Keratinocyte (primary cell): ENCODE measurements around the gene ZNF236. TPM values are rescaled to one million over a fixed set of nuclear protein-coding genes. Genes with fewer than 3 reads are reported as not detected.

Experiments used
- DNase-seq: peaks from one replicate; pipeline ENCODE4 v3.0.0-alpha.2; 2011; ENCODE audit warnings: low read depth, missing footprints, low spot score
- FAIRE-seq: peaks from 2 replicates; lab custom pipeline; 2011; peaks lifted over from hg19 to GRCh38; lab: Jason Lieb, UNC
- H2AFZ ChIP-seq: 2 replicates; pipeline ENCODE4 v1.6.0; 2012; ENCODE audit warnings: low read length, control low read depth, inconsistent platforms; ENCODE audit not compliant: control insufficient read depth
- H3K27ac ChIP-seq: 2 replicates; pipeline ENCODE4 v1.5.1; 2011; ENCODE audit warnings: low read length; ENCODE audit not compliant: control insufficient read depth, insufficient read depth
- H3K27me3 ChIP-seq: 3 replicates; pipeline ENCODE4 v1.6.0; 2011; ENCODE audit warnings: low read length; ENCODE audit not compliant: control insufficient read depth, insufficient read depth; ENCODE audit errors: extremely low read depth
- H3K36me3 ChIP-seq, 2 experiments: 2 replicates in 1 of 2; 3 replicates in 1 of 2; pipeline ENCODE4 v1.5.1; 2011; ENCODE audit warnings: low read length in 2 of 2, mild to moderate bottlenecking in 1 of 2; ENCODE audit not compliant: control insufficient read depth in 2 of 2, insufficient read depth in 2 of 2; ENCODE audit errors: extremely low read depth in 1 of 2
- H3K4me1 ChIP-seq: 3 replicates; pipeline ENCODE4 v1.5.1; 2011; ENCODE audit warnings: low read length; ENCODE audit not compliant: control insufficient read depth, insufficient read depth; ENCODE audit errors: extremely low read depth
- H3K4me2 ChIP-seq: 3 replicates; pipeline ENCODE4 v1.6.0; 2011; ENCODE audit warnings: low read depth, low read length; ENCODE audit not compliant: control insufficient read depth, insufficient read depth; ENCODE audit errors: extremely low read depth
- H3K4me3 ChIP-seq, 3 experiments: fragments of 200-600 bp in 1 of 3; sonication (generic) in 1 of 3; 2 replicates in 2 of 3; 3 replicates in 1 of 3; pipeline ENCODE4 v1.5.1; 2011 to 2016; ENCODE audit warnings: low read length in 3 of 3, mild to moderate bottlenecking in 3 of 3, control low read depth in 2 of 3, inconsistent platforms in 1 of 3, low read depth in 1 of 3, mixed read lengths in 1 of 3, mixed run types in 1 of 3, moderate library complexity in 1 of 3; ENCODE audit not compliant: control insufficient read depth in 2 of 3, insufficient read depth in 2 of 3; ENCODE audit errors: extremely low read depth in 1 of 3
- H3K79me2 ChIP-seq: 2 replicates; pipeline ENCODE4 v1.6.0; 2012; ENCODE audit warnings: low read length; ENCODE audit not compliant: control insufficient read depth, insufficient read depth
- H3K9ac ChIP-seq: 3 replicates; pipeline ENCODE4 v1.6.0; 2011; ENCODE audit warnings: low read length; ENCODE audit not compliant: control insufficient read depth, insufficient read depth; ENCODE audit errors: extremely low read depth
- H3K9me1 ChIP-seq: 3 replicates; pipeline ENCODE4 v1.6.0; 2011; ENCODE audit warnings: low read length; ENCODE audit not compliant: control insufficient read depth, insufficient read depth; ENCODE audit errors: extremely low read depth
- H3K9me3 ChIP-seq: 2 replicates; pipeline ENCODE4 v1.5.1; 2012; ENCODE audit warnings: low read depth, low read length; ENCODE audit not compliant: control insufficient read depth
- H4K20me1 ChIP-seq: 3 replicates; pipeline ENCODE4 v1.6.0; 2011; ENCODE audit warnings: low read length; ENCODE audit not compliant: control insufficient read depth, insufficient read depth; ENCODE audit errors: extremely low read depth
- CTCF ChIP-seq, 3 experiments: IDR thresholded peaks in 1 of 3; conservative IDR thresholded peaks in 1 of 3; optimal IDR thresholded peaks in 1 of 3; 2 replicates in 2 of 3; 3 replicates in 1 of 3; pipeline versions ENCODE3 to v1.5.1; 2011; ENCODE audit warnings: low read length in 3 of 3, mild to moderate bottlenecking in 3 of 3, moderate library complexity in 2 of 3, control low read depth in 1 of 3, inconsistent platforms in 1 of 3; ENCODE audit not compliant: insufficient read depth in 2 of 3; ENCODE audit errors: extremely low read depth in 1 of 3
- EZH2 ChIP-seq: IDR thresholded peaks from one replicate; pipeline ENCODE4 v1.6.1; 2012; ENCODE audit warnings: inconsistent platforms, mild to moderate bottlenecking, low read length, moderate library complexity
- dilution Hi-C: fragments of 300-500 bp; cut with MboI; formaldehyde crosslinking; loops from one replicate; pipeline ENCODE4 v1.7.0; 2020; ENCODE audit warnings: low sequenced_read_pairs; ENCODE audit not compliant: extremely low pct_ligation_motif_present
- polyA plus RNA-seq, 5 experiments: library from polyadenylated mRNA; depleted of rRNA in 3 of 5; stranded (reverse) in 3 of 5; stranded (forward) in 1 of 5; unstranded in 1 of 5; fragments of >200 nt; gene quantifications; 1 replicate in 1 of 5; 2 replicates in 3 of 5; 3 replicates in 1 of 5; pipeline versions ENCODE4 v1.2.1 to v1.2.3, GENCODE V29; 2011 to 2012; ENCODE audit warnings: missing spikeins in 2 of 5, low read depth in 1 of 5, low replicate concordance in 1 of 5

ZNF236 gene
- polyA plus RNA-seq, 1 donor (not counting 4 experiments of a cell fraction or from before 2014, with no cell fraction given): 4.5 TPM

GRCh38 chr18:76938619-76939018 is 116.3 kb downstream of the ZNF236 start:
- H3K36me3 ChIP-seq: peaks cover 7 to 17% of the 10 kb centered on the region in 2 experiments
- H3K9me3 ChIP-seq: no peaks in the 10 kb centered on the region
- no peaks in the 10 kb centered on the region for H3K4me1 ChIP-seq
- H3K4me2 ChIP-seq: no peak overlapping the region
- no peaks in the 10 kb centered on the region for H3K79me2 ChIP-seq
- H3K9ac ChIP-seq: no peak overlapping the region
- TF ChIP-seq CTCF (optimal IDR thresholded peaks at IDR 0.05 in 1 of 3, IDR thresholded peaks at IDR 0.05 in 1 of 3, conservative IDR thresholded peaks at IDR 0.05 in 1 of 3; ENCODE audit: extremely low read depth in 1 of 3, insufficient read depth in 2 of 3, low read length in 3 of 3) (no peak), EZH2 (no peak)
- dilution Hi-C loops: no loop called here
- no peaks in the 10 kb centered on the region for H4K20me1 ChIP-seq
- no peak for FAIRE-seq
- H3K27me3 ChIP-seq: no peaks in the 10 kb centered on the region
- no peak overlapping the region for H3K4me3 ChIP-seq
- no peak overlapping the region for H2AFZ ChIP-seq
- no peaks in the 10 kb centered on the region for H3K9me1 ChIP-seq
- H3K27ac ChIP-seq: no peak overlapping the region
- DNase-seq: no peak

GRCh38 chr18:76941284-76941683 is 118.9 kb downstream of the ZNF236 start:
- Histone ChIP-seq H3K36me3 (peaks cover 6 to 9% of the 10 kb centered on the region in 2 experiments), H3K9me1 (no peaks in the 10 kb centered on the region), H3K27me3 (no peaks in the 10 kb centered on the region), H4K20me1 (no peaks in the 10 kb centered on the region), H3K79me2 (no peaks in the 10 kb centered on the region), H3K4me3 (no peak overlapping the region), H3K9ac (no peak overlapping the region), H3K27ac (no peak overlapping the region), H3K4me2 (no peak overlapping the region), H2AFZ (no peak overlapping the region), H3K4me1 (no peaks in the 10 kb centered on the region), H3K9me3 (no peaks in the 10 kb centered on the region)
- dilution Hi-C loops: no loop called here
- FAIRE-seq (no peak), DNase-seq (no peak)
- no peak for TF ChIP-seq CTCF (optimal IDR thresholded peaks at IDR 0.05 in 1 of 3, IDR thresholded peaks at IDR 0.05 in 1 of 3, conservative IDR thresholded peaks at IDR 0.05 in 1 of 3; ENCODE audit: extremely low read depth in 1 of 3, insufficient read depth in 2 of 3, low read length in 3 of 3)
- no peak for TF ChIP-seq EZH2
